ENCODE data around the gene HLA-DRA. TPM values are rescaled to one million over a fixed set of nuclear protein-coding genes. Genes with fewer than 3 reads are reported as not detected.

Gene HLA-DRA
- total RNA-seq, 2 donors from 2014 or later, result 244 to 342 TPM

- no peaks in the 10 kb centered on the region for H3K27me3 ChIP-seq (replicated peaks; ENCODE audit: insufficient read depth)
- H3K27ac ChIP-seq, result no peak overlapping the region
- DNase-seq (ENCODE audit: low spot score) (no peak), ATAC-seq (ENCODE audit: insufficient number of reproducible peaks, low FRiP score, low read depth) (no peak)
- H3K4me3 ChIP-seq, result no peak overlapping the region
- TF ChIP-seq CTCF (IDR thresholded peaks at IDR 0.05), result no peak
- H3K4me1 ChIP-seq (ENCODE audit: control insufficient read depth in 1 of 2, low read depth in 2 of 2), result no peaks in the 10 kb centered on the region
- no peaks in the 10 kb centered on the region for H3K36me3 ChIP-seq
- no peaks in the 10 kb centered on the region for H3K9me3 ChIP-seq
Observed at GRCh38 chr6:32401284-32401963, 38.3 kb upstream of the HLA-DRA start.

GRCh38 chr6:32402812-32403211 is 36.9 kb upstream of the HLA-DRA start:
- H3K27ac ChIP-seq, result no peak overlapping the region
- H3K36me3 ChIP-seq, result no peaks in the 10 kb centered on the region
- no peaks in the 10 kb centered on the region for H3K4me1 ChIP-seq (ENCODE audit: control insufficient read depth in 1 of 2, low read depth in 2 of 2)
- H3K9me3 ChIP-seq, result no peaks in the 10 kb centered on the region
- no peak for TF ChIP-seq CTCF (IDR thresholded peaks at IDR 0.05)
- no peaks in the 10 kb centered on the region for H3K27me3 ChIP-seq (replicated peaks; ENCODE audit: insufficient read depth)
- no peak for ATAC-seq (ENCODE audit: insufficient number of reproducible peaks, low FRiP score, low read depth)
- DNase-seq (ENCODE audit: low spot score), result no peak
- no peak overlapping the region for H3K4me3 ChIP-seq

- no peak for ATAC-seq (ENCODE audit: insufficient number of reproducible peaks, low FRiP score, low read depth)
- Histone ChIP-seq H3K36me3 (no peaks in the 10 kb centered on the region), H3K27me3 (replicated peaks; ENCODE audit: insufficient read depth) (no peaks in the 10 kb centered on the region)
Observed at GRCh38 chr6:32405656-32406055, 34.0 kb upstream of the HLA-DRA start.

GRCh38 chr6:32406197-32406596 is 33.5 kb upstream of the HLA-DRA start:
- H3K27ac ChIP-seq, result no peak overlapping the region
- no peaks in the 10 kb centered on the region for H3K36me3 ChIP-seq
- H3K4me3 ChIP-seq, result no peak overlapping the region
- no peaks in the 10 kb centered on the region for H3K27me3 ChIP-seq (replicated peaks; ENCODE audit: insufficient read depth)
- no peaks in the 10 kb centered on the region for H3K9me3 ChIP-seq
- ATAC-seq (ENCODE audit: insufficient number of reproducible peaks, low FRiP score, low read depth) (no peak), DNase-seq (ENCODE audit: low spot score) (no peak)
- H3K4me1 ChIP-seq (ENCODE audit: control insufficient read depth in 1 of 2, low read depth in 2 of 2), result no peaks in the 10 kb centered on the region
- no peak for TF ChIP-seq CTCF (IDR thresholded peaks at IDR 0.05)

More at GRCh38 chr6:32405656-32406055, 34.0 kb upstream of the HLA-DRA start:
- no peak for TF ChIP-seq CTCF (IDR thresholded peaks at IDR 0.05)
- Histone ChIP-seq H3K9me3 (no peaks in the 10 kb centered on the region), H3K27ac (no peak overlapping the region), H3K4me3 (no peak overlapping the region), H3K4me1 (ENCODE audit: control insufficient read depth in 1 of 2, low read depth in 2 of 2) (no peaks in the 10 kb centered on the region)
- no peak for DNase-seq (ENCODE audit: low spot score)

- no peaks in the 10 kb centered on the region for H3K36me3 ChIP-seq
- H3K4me1 ChIP-seq (ENCODE audit: control insufficient read depth in 1 of 2, low read depth in 2 of 2), result no peaks in the 10 kb centered on the region
- H3K27ac ChIP-seq, result no peak within 1 kb of the TSS
- H3K9me3 ChIP-seq, result no peaks in the 10 kb centered on the region
- no peak for DNase-seq (ENCODE audit: low spot score)
- ATAC-seq (ENCODE audit: insufficient number of reproducible peaks, low FRiP score, low read depth), result no peak
- TF ChIP-seq CTCF (IDR thresholded peaks at IDR 0.05), result no peak
- no peak within 1 kb of the TSS for H3K4me3 ChIP-seq
- H3K27me3 ChIP-seq (replicated peaks; ENCODE audit: insufficient read depth), result no peaks in the 10 kb centered on the region
Observed at GRCh38 chr6:32406857-32407256, 32.8 kb upstream of the HLA-DRA start, which contains the start of gene BTNL2. TSS of gene BTNL2 (minus strand) at chr6:32407181. CDS start at chr6:32407123, 58 bp downstream.
